GM18508 (cell line): ENCODE results near the gene PRKAR1B.

Experiments used
- ATAC-seq: cut with Tn5 transposase; IDR thresholded peaks from one replicate; pipeline ENCODE4 v1.9.1; 2021; ENCODE audit warnings: moderate number of reproducible peaks; ENCODE audit not compliant: insufficient read depth, unreplicated experiment

Gene PRKAR1B

DNA sequence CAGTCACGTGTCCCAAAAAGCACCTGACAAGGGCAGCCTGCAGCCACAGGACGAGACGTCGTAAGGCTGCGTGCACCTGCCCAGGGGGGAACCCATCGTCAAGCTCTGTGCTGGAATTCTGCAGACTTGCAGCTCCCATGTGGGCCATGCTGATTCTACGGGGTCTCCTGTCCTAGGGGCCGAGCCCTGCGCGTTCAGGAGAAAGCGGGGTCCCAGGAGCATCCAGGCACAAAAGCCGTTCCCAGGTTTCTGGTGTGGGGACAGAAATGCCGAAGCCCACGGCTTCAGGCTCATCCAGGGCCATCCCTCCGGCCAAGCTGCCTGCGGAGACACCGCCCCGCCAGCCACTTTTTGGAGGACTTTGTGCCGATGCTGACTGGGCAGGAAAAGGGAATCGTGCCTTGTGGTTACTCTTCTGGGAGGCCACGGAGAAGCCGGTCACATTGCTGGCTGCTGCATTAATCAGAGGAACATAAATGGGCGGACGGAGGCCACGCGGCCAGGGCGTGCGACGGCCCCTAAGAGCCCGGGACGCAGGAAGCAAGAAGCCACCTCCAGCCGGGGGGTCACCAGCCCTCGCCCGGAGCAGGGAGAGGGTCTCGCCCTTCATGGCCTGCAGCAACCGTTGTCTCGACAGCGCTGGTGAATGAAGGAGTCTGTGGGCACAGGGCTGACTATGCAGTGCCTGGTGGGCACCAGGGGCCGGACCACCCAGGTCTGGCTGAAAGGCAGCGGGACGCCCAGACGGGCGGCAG lies 144.8 kb downstream of the PRKAR1B start:
- no peak for ATAC-seq

DNA sequence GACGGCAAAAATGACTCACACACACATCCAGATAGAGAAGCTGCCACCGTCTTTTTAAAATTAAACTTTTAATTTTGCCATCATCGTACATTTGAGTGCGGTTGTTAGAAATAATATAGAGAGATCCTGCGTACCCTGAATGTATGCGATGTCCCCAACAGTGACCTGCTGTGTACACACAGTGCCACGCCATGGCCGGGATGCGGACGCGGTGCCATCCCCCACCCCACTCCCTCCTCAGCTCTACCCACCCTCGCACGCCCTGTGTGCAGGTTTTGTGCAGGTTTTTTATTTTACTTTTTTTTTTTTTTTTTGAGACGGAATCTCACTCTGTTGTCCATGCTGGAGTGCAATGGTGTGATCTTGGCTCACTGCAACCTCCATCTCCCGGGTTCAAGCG lies 148.7 kb downstream of the PRKAR1B start:
- no peak for ATAC-seq

DNA sequence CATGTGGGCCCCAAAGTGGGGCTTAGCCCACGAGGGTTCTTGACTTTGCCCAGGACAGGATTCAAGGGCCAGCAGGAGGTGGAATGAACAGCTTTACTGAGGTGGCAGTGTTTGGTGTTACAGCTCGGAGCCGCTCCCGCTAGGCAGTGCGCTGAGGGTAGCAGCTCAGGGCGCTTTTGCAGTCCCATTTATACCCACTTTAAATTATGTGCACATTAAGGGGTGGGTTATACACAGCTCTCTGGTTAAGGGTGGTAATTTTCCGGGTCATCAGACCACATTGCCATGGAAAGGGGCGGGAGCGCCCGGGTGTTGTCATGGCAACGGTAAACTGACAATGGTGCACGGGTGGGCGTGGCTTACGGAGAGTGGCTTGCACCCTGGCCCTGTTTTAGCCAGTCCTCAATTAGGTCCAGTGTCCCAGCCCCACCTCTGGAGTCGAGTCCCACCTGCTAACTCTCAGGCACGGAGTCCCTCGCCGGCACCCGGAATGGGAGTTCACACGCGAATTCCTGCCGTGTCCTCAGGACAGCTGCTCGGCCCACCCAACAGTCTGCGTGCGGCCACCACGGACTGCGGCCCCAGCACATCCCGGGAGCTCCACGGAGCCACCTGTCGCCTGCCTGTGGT lies 149.2 kb downstream of the PRKAR1B start:
- ATAC-seq, result no peak

DNA sequence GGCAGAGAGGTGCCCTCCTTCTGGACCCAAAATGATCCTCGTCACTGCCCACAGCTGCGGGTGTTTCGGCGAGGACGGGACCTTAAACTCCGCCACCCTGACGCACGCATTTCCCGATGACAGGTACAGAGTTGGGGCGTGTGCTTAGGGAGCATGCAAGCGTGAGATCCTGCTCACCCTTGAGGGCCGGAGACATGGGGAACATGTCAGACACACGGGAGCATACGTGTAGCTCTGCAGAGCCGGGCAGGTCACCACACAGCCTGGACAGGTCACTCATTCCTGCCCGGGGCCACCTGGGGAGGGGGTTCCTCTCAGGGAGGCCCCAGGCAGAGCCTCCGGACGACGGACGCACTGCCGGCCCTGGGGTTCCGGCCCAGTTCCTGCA lies 149.8 kb downstream of the PRKAR1B start:
- no peak for ATAC-seq

DNA sequence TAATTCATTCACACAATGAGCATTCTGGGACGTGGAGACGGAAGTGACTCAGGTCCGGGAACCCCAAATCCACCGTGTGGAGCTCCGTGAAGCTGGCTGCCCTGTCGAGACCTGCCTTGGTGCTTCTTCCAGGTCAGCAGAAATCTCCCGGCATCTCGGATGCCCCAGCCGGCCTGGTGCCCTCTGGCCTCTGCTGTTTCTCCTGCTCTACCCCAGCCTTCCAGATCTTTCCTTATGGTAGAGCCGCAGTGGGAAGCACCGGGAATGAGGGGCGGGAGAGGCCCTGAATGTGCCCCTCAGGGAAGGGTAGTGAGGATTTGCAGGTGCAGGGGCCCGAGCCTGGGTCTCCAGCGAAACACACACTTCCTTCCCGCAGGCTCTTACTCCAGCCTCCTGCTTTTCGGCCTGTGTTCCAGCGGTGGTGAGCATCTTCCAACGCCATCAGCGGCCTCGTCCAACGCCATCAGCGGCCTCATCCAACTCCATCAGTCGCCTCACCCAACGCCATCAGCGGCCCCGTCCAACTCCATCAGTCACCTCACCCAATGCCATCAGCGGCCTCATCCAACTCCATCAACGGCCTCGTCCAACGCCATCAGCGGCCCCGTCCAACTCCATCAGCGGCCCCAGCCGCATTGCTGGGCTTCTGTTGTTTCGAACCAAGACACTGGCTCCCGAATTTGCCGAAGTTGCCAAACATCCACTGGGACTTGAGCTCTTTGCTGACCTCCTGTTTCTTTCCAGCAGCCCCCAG lies 150.4 kb downstream of the PRKAR1B start:
- no peak for ATAC-seq

DNA sequence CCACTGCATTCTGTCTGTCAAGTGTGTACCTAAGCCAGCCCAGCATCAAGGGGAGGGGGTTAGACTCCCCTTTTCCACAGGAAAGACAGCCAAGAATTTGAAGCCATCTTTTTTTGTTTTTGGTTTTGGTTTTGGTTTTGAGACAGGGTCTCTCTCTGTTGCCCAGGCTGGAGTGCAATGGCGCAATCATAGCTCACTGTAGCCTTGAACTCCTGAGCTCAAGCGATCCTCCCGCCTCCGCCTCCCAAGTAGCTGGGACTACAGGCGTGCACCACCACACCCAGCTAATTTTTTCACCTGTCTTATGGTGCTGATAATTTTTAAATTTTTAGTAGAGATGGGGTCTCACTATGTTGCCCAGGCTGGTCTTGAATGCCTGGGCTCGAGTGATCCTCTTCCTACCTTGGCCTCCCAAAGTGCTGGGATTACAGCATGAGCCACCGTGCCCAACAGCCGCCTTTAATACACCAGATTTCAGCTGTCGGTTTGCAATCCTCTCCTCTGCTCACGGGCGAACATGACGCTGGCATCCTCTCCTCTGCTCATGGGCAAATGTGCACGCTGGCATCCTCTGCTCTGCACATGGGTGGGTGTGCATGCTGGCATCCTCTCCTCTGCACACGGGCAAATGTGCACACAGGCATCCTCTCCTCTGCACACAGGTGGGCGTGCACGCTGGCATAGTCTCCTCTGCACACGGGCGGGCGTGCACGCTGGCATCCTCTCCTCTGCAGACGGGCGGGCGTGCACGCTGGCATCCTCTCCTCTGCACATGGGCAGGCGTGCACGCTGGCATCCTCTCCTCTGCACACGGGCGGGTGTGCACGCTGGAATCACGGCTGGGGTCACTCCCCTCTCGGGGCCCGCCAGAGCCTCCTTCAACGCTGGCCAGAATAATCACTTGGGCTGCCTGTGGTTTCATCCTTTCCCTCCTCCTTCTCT lies 151.4 kb downstream of the PRKAR1B start:
- no peak for ATAC-seq

DNA sequence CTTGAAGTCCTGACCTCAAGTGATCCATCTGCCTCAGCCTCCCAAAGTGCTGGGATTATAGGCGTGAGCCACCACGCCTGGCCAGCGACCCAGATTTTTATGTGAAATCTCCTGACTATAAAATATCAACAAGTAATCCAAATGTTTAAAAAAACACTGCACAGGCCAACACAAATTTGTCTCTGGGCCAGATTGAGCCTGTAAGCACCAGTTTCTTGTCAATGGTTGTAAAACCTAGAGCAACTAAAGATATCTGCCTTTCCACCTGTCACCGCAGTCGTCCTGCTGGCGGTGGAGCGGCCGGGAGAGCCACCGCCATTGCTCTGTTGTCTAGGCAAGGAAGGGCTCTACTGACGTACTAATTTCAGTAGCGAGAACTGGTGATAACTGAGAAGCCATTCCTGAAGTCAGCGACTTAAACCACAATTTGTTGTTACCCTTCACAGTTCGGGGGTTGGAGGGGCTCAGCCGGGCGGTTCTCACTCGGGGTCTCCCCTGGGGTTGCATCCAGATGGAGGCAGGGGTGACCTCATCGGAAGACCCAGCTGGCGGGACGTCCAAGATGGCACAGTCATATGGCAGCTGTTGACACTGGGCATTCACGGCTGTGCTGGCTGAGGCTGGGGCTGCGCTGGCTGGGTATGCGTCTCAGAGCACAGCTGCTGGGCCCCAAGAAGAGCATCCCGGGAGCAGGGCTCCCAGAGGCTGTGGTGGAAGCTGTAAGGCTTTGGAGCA lies 152.3 kb downstream of the PRKAR1B start:
- ATAC-seq, result no peak

DNA sequence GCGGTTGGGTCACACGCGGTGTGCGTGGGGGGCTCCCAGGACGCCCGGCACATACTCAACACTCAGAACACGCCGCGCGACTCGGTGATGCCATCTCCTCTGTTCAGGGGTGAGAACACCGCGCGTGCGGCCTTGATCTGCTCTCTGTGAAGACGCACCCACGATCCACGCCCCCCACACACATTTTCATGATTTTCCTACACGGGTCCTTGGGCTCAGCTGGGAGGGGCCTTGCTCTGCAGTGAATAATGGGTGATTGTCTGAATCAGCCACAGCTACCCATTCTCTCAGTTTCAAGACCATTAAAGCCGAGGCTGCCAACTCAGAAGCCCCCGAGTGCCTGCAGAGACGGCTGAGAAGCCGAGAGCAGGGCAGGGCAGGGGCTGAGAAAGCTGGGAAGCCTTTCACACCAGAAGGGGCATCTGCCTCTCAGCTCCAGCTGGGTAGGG lies 153.1 kb downstream of the PRKAR1B start:
- ATAC-seq, result no peak

DNA sequence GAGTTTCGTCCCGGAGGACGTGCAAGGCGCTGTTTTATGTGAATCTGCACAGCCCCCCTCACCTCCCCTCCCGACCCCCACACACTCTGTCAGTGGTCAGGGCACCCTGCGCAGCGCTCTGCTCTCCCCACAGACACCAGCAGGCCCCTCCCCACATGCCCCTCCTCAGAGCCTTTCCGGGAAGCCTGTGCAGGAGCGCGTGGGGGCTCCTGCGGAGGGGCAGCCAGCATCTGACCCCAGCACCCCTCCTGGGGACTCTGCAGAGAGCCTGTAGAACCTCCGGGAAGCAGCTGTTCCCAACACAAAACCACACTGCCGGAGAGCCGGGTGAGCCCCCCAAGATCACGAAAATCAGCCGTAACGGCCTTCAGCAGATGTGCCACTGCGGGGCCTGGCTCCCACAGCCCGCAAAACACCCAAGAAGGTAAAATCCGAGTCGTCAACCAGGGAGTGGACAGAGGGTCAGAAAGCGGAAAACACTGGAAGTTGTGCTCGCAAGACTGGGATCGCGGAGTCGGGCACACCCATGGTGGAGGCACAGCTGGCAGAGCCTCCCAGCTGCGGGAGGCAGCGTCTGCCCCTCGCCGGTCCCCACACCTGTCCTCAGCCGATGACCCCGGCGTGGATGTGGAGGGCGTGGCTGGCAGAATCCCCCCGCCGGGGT lies 153.7 kb downstream of the PRKAR1B start:
- ATAC-seq, result no peak

DNA sequence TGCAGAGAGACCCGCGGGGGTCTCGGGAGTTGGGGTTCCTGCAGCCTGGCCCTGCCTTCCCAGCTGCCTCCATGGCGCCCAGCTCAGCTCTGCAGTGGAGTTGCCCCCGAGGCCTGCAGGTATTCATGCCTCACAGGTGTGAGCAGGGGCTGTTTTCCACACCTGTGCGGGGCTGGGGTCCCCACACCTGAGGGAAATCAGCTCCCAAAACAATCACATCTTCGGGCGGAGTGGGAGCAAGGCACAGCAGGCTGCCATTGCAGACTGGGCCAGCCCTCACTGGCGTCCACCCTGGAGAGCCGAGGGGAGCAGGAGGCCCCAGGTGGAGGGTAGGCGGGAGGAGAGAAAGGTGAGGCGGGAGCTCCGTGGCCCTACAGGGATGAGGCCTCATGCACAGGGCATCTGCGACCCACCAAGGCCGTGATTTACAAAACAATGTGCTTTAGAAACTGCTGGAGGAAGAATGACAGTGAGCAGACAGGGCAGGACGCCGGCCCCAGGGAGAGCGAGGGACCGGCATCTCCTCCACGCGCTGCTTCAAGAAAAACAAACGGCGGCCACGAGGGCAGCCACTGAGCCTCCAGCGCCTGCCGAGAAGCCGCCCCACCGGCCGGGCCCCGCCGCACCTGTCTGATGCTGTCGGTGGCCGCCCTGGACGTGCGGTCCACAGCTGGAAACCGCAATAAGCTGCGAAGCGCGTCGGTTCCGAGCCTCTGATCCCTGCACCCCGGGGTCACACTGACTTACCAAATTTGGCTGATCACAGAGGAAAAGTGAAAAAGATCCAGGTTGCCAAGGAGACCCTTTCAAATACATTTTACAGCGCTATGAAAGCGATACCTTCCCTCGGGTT lies 154.4 kb downstream of the PRKAR1B start:
- ATAC-seq, result no peak

DNA sequence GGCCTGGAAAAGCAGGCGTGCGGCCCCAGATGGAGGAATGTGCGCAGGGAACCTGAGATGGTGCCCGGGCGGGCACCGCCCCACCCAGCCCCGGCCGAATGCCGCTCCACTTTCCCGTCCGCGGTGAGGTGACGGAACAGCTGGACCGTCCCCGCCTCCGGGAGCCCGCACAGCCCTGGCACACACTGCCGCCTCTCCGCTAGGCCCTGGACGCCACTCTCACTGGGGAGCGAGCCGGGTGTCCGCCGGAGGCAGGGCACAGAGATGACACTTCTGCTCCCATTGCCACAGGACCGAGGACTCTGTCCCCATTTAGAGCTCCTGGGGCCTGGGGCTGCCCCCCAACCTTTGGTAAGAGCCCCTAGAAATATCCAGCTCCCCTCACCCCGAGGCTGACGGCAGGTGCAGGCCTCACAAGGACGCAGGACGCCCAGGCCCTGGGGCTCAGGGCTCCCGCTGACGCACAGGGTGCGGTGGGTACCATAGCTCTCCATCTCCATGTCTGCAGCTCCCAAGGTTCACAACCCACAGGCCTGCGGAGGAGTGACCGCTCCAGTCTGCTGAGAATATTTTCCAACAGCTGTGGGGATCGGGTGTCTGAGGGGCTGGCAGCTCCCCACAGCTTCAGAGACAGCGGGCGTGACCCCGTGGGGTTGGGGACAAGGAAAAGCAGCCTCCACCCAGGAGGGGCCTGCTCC lies 155.2 kb downstream of the PRKAR1B start:
- ATAC-seq, result no peak

DNA sequence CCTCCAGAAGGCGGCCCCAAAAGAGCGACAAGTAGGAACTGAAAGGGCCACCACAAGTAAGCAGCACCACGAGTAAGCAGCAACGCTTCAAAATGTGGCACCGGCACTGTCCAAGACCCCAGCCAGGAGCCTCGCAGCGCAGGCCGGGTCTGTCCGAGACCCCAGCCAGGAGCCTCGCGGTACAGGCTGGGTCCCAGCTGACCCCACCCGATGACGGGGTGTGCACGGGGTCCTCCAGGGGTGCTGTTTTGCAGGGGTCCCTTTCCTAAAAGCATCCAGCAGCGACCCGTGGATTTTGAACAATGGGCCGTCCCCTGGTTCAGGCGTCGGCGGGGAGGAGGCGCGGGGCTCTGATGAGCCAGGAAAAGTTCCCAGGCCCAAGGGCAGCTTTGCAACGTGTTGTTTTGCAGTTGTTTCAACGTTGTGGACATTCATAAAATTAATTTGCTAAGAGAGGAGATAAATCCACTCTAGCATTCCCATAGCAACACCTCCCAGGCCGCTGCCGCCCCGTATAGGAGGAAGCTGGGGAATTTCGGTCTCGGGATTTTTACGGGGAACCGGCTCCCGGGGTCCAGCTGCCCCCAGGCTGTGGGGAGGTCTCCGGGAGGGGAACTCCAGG lies 155.9 kb downstream of the PRKAR1B start:
- no peak for ATAC-seq

DNA sequence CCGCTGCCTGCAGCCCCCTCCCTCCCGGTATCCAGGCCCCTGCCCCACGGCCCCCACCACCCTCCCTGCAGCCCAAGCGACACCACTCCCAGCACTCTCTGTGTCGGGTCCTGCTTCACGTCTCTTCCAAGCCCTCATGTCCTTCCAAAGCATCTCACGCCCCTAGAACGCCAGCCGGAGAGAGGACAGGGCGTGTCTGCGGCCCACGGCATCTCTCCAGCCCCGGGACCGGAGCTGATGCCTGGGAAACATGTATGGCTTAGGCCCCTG lies 156.3 kb downstream of the PRKAR1B start:
- no peak for ATAC-seq

DNA sequence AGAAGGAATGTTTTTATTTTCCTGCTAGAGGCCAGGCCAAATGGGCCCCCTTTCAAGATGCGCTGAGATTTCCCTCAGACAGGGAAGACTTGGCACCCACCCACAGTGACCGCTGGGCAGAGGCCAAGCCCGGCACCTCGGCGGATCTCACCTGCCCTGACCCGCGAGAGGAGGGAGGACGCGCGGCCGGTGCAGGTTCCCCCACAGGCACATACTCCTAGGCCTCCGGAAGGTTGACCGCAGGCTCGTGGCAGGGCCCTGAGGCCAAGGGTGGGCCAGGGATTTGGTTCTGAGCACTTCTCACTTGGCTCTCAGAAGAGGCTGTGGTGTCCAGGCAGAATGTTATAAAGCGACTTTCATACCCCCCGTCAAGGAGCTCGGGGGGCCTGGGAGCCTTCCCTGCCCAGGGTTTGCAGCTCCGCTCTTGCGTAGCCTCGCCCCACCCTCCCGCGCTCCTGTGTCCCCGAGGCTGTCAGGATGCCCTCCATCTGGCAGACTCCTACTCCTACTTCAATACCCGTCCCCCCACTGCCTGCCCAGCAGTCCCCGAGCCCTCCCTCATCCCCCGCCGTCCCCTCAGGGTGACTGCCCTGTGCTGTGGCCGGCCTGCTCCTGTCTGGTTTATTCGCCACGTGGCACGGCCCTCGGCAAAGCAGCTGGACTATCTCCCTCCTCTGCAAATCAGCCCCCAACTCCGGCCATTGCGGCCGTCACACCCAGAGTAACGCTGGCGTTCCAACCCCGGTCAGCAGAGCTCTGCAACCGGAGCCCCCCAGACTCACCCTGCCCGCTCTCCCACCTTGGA lies 156.9 kb downstream of the PRKAR1B start:
- ATAC-seq, result no peak

DNA sequence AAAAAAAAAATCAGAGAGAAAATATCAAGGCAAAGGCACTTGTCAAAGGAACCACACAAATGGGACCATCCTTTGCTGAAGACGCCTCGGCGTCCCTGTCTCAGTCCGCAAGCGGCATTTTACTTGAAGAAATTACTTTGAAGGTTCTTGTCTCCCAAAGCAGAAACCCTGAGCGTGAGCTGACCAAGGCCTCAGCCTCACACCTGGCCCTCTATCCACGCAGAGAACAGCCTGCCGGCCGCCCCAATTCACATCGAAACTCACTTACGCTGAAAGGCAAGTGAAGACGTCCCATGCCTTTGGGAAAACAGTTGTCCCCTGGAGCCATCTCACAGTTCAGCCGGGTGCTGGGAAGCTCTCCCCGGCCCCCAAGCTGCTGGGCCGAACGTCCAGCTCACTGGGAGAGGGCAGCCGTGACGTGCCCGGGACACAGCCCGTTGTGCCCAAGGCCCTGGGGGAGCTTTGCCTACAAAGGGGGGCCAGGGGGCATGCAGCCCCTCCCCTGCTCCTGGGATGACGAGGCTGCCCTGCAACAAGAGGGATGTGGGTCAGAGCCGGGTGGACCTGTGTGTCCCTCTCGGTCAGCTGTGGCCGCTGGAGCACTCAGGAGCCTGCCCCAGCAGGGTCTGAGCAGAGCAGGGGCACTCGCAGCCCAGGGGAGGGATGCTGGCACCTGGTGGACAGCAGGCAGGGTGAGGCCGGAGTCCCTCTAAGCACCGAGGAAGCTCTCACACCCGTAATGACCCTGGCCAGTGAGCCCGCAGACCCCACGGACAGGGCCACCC lies 157.8 kb downstream of the PRKAR1B start:
- no peak for ATAC-seq
